Neuronal stem cell (in vitro differentiated cells): ENCODE data around the gene VIPR1.

Source experiments
- DNase-seq: peaks from one replicate; pipeline ENCODE4 v3.0.0-alpha.2; 2013; ENCODE audit warnings: low spot score
- H2AFZ ChIP-seq: one replicate; pipeline ENCODE4 v1.6.1; 2013; ENCODE audit warnings: mild to moderate bottlenecking, low read length, inconsistent platforms
- H2AK5ac ChIP-seq: 2 replicates; pipeline ENCODE4 v1.6.1; 2013; ENCODE audit warnings: low read depth, mild to moderate bottlenecking, inconsistent platforms, low read length, moderate library complexity, mixed read lengths
- H2BK120ac ChIP-seq: 2 replicates; pipeline ENCODE4 v1.6.1; 2013; ENCODE audit warnings: low read depth, mild to moderate bottlenecking, inconsistent platforms, low read length, moderate library complexity, mixed read lengths
- H2BK12ac ChIP-seq: one replicate; pipeline ENCODE4 v1.6.1; 2013; ENCODE audit warnings: low read length, inconsistent platforms
- H2BK15ac ChIP-seq: 2 replicates; pipeline ENCODE4 v1.6.1; 2013; ENCODE audit warnings: mild to moderate bottlenecking, low read length, inconsistent platforms, mixed read lengths
- H2BK5ac ChIP-seq: one replicate; pipeline ENCODE4 v1.6.1; 2013; ENCODE audit warnings: inconsistent platforms, mild to moderate bottlenecking, low read length, moderate library complexity
- H3K14ac ChIP-seq: one replicate; pipeline ENCODE4 v1.6.1; 2013; ENCODE audit warnings: low read length, inconsistent platforms
- H3K18ac ChIP-seq: 2 replicates; pipeline ENCODE4 v1.6.1; 2013; ENCODE audit warnings: low read length, inconsistent platforms
- H3K23ac ChIP-seq: 2 replicates; pipeline ENCODE4 v1.6.1; 2013; ENCODE audit warnings: low read depth, mild to moderate bottlenecking, mixed read lengths, low read length, inconsistent platforms; ENCODE audit not compliant: poor library complexity
- H3K27ac ChIP-seq: replicated peaks from 3 replicates; pipeline ENCODE4 v1.5.1; 2013; ENCODE audit warnings: low read length, inconsistent platforms
- H3K27me3 ChIP-seq, 3 experiments: 2 replicates each; pipeline ENCODE4 v1.6.1; 2013; ENCODE audit warnings: low read length in 3 of 3, mild to moderate bottlenecking in 2 of 3, inconsistent platforms in 1 of 3, low read depth in 1 of 3, mixed read lengths in 1 of 3, moderate library complexity in 1 of 3; ENCODE audit not compliant: control insufficient read depth in 3 of 3, insufficient read depth in 3 of 3
- H3K36me3 ChIP-seq, 2 donors: replicated peaks in 1 of 2; 2 replicates each; pipeline ENCODE4 v1.6.1; 2013; ENCODE audit warnings: low read length in 2 of 2; ENCODE audit not compliant: control insufficient read depth in 2 of 2, insufficient read depth in 2 of 2
- H3K4ac ChIP-seq: 2 replicates; pipeline ENCODE4 v1.6.1; 2013; ENCODE audit warnings: inconsistent platforms, mild to moderate bottlenecking, low read length, moderate library complexity
- H3K4me1 ChIP-seq, 2 donors: 1 replicate in 1 of 2; 2 replicates in 1 of 2; pipeline ENCODE4 v1.6.1; 2013; ENCODE audit warnings: low read length in 2 of 2, low read depth in 1 of 2; ENCODE audit not compliant: control insufficient read depth in 2 of 2, insufficient read depth in 1 of 2
- H3K4me2 ChIP-seq: one replicate; pipeline ENCODE4 v1.6.1; 2013; ENCODE audit warnings: mild to moderate bottlenecking, low read length, inconsistent platforms; ENCODE audit not compliant: insufficient read depth, poor library complexity, severe bottlenecking
- H3K4me3 ChIP-seq, 2 donors: 2 replicates each; pipeline ENCODE4 v1.5.1; 2013; ENCODE audit warnings: low read length in 2 of 2, mild to moderate bottlenecking in 2 of 2, inconsistent platforms in 1 of 2, moderate library complexity in 1 of 2
- H3K79me1 ChIP-seq: one replicate; pipeline ENCODE4 v1.6.1; 2013; ENCODE audit warnings: low read depth, mild to moderate bottlenecking, inconsistent platforms, low read length, moderate library complexity
- H3K9ac ChIP-seq: one replicate; pipeline ENCODE4 v1.6.1; 2013; ENCODE audit warnings: mild to moderate bottlenecking, low read depth, low read length, inconsistent platforms; ENCODE audit not compliant: poor library complexity
- H3K9me3 ChIP-seq, 2 donors: replicated peaks in 1 of 2; 2 replicates each; pipeline versions ENCODE3 to v1.6.1; 2013; ENCODE audit warnings: low read length in 2 of 2, mild to moderate bottlenecking in 2 of 2, inconsistent platforms in 1 of 2, low read depth in 1 of 2, mixed read lengths in 1 of 2, moderate library complexity in 1 of 2; ENCODE audit not compliant: control insufficient read depth in 2 of 2, insufficient read depth in 1 of 2
- H4K8ac ChIP-seq: one replicate; pipeline ENCODE4 v1.6.1; 2013; ENCODE audit warnings: low read depth, mild to moderate bottlenecking, inconsistent platforms, low read length, moderate library complexity
- H4K91ac ChIP-seq: one replicate; pipeline ENCODE4 v1.6.1; 2013; ENCODE audit warnings: low read length, low read depth, mild to moderate bottlenecking, inconsistent platforms; ENCODE audit not compliant: poor library complexity
- WGBS, 2 donors: extraction: QIAGEN DNeasy Blood & Tissue Kit; methylation state at CpG; one replicate each; pipeline ENCODE4 v1.1.7; 2013; ENCODE audit warnings: missing lambda C conversion rate in 2 of 2, mixed read lengths in 1 of 2; ENCODE audit not compliant: insufficient read length in 2 of 2, insufficient replicate concordance in 1 of 2; ENCODE audit errors: extremely low coverage in 2 of 2; 5-methylcytosine and 5-hydroxymethylcytosine counted together

VIPR1 gene

DNA sequence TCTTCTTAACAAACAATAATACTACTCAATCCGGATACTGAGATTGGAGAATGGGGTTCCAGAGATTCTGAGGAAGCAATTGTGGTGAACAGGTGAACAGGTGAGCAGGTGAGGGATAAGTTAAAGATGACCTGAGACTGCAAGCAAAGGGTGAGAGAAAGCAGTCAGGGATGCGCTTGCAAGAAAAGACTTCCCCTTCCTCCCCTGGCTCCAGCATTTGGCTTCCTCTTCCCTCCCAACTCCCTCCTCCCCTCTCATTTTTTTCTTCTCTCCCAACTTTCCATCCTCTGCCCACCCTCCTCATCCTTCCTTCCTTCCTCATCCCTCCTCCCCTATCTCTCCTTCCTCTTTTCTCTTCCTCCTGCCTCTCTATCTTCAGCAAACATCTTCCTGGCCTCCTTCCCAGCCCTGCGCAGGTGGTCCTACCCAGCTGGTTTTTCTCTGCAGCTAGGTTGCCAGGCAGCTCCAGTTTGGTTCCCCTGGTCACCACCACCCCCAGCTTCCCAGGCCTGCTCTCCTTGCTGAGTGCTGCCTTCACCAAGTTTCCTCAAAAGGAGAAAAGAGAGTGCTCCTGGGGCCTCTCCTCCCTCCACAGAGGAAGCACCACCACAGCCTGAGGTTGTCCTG is 10.4 kb upstream of the VIPR1 start:
- Histone ChIP-seq H3K79me1 (no peaks in the 10 kb centered on the region), H2BK120ac (no peak overlapping the region), H3K4me3 (no peak overlapping the region), H3K27ac (no peak overlapping the region), H2AFZ (no peak overlapping the region), H2BK12ac (no peak overlapping the region), H3K14ac (no peak overlapping the region), H2AK5ac (no peak overlapping the region), H3K36me3 (no peaks in the 10 kb centered on the region), H2BK5ac (no peak overlapping the region), H3K9me3 (no peaks in the 10 kb centered on the region), H3K4me2 (no peak overlapping the region), H3K18ac (peak overlapping the region; percentile 30), H3K4ac (no peak overlapping the region), H4K8ac (no peak overlapping the region), H3K27me3 (peaks cover 0 to 17% (median 0%) of the 10 kb centered on the region in 3 experiments), H3K23ac (no peak overlapping the region), H3K4me1 (peaks cover 1 to 3% of the 10 kb centered on the region in 2 donors), H4K91ac (no peak overlapping the region), H2BK15ac (no peak overlapping the region), H3K9ac (no peak overlapping the region)
- DNase-seq, result no peak
- no CpG with 5 or more reads among the region's 3 CpGs for WGBS, 2 donors

DNA sequence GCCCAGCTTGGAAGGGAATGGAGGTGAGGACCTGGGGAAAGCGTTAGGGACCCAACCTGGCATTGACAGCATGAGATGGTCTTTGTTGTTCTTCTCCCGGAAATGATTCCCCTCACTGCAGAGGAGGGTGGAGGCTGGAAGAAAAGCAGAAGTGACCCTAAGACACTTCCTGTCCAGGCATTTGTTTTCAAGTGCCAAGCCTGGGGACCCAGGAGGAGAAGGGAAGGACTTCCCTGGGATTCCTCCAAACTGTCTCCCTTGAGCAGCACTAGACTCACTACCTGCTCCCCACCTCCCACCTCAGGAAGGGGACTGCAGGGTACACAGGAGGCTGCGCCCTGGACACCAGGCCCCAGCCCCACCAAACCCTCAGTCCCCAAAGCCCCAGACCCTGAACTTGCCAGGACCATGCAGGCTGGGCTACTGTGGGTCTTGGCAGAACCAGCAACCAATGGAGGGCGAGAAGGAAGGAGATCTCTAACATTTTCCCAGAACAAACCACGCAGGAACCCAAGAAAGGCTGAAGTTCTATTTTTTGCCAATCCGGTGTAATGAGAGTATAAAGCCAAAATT is 9.8 kb upstream of the VIPR1 start:
- Histone ChIP-seq H3K79me1 (no peaks in the 10 kb centered on the region), H4K8ac (no peak overlapping the region), H2BK12ac (no peak overlapping the region), H3K4me2 (no peak overlapping the region), H3K4ac (no peak overlapping the region), H3K4me3 (no peak overlapping the region), H2AFZ (no peak overlapping the region), H3K9me3 (no peaks in the 10 kb centered on the region), H2AK5ac (no peak overlapping the region), H3K27me3 (peaks cover 0 to 22% (median 0%) of the 10 kb centered on the region in 3 experiments), H3K27ac (no peak overlapping the region), H2BK120ac (no peak overlapping the region), H3K14ac (no peak overlapping the region), H3K23ac (no peak overlapping the region), H3K36me3 (no peaks in the 10 kb centered on the region), H3K18ac (peak overlapping the region; percentile 30), H3K4me1 (peaks cover 5 to 6% of the 10 kb centered on the region in 2 donors), H2BK5ac (peak overlapping the region; percentile 43), H4K91ac (no peak overlapping the region), H3K9ac (no peak overlapping the region), H2BK15ac (no peak overlapping the region)
- no CpG with 5 or more reads among the region's 6 CpGs for WGBS, 2 donors
- DNase-seq, result no peak

DNA sequence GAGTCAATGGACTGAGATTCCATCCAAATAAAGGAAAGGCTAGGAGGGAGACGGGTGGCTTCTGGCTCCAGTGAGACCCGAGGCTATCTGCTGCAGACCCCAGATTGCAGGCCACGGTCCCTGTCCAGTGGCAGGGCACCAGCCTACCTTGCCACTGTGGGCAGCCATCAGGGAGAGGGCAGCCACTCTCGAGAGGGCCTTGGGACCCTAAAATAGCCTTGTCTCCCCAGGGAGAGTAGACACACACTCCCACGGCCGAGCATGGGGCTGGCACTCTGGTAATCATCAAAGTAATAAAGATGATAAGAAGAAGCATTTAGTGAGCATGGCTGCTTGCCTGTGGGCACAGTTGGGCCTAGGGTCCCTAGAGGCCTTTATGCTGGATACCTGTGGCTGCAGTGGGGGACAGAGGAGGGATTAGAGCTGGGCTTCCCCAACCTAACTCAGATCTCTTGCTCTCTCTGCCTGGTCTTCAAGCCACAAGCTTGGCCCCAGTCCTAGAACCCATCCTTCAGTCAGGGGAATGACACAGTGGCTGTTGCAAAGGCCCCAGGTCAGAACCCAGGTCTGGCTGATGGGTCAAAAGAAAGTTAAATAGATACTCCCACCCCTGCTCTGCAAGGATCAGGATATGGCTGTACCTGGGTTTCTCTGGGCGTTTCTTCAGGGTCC is 9.2 kb upstream of the VIPR1 start:
- no peak for DNase-seq
- H3K9me3 ChIP-seq, result no peaks in the 10 kb centered on the region

DNA sequence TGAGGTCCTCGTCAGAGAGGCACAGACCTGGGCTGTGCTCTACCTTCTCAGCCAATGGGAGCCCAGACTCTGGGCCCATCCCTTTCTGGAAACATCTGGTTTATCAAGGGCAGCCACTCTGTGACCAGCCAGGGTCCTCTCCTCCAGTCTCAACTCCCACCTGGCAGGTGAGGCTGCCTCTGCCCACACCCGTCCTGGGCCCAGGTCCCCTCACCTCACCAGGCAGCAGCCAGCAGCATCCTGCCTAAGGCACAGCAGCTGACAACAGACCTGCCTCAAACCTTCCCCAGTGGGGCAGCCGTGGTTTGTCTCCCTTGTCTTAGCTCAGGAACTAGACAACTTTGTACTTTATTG is 8.7 kb upstream of the VIPR1 start:
- Histone ChIP-seq H3K4ac (no peak overlapping the region), H2BK12ac (peak overlapping the region; percentile 35), H4K8ac (no peak overlapping the region), H4K91ac (no peak overlapping the region), H3K4me3 (no peak overlapping the region), H2BK120ac (no peak overlapping the region), H3K9me3 (peaks cover 0 to 3% of the 10 kb centered on the region in 2 donors), H3K9ac (no peak overlapping the region), H3K23ac (peak overlapping the region; percentile 37), H3K27me3 (peaks cover 0 to 31% (median 3%) of the 10 kb centered on the region in 3 experiments), H3K4me2 (no peak overlapping the region), H2BK5ac (no peak overlapping the region), H2AK5ac (no peak overlapping the region), H3K27ac (no peak overlapping the region), H3K14ac (no peak overlapping the region), H3K18ac (peak overlapping the region; percentile 70), H2AFZ (no peak overlapping the region), H3K4me1 (peaks cover 6 to 7% of the 10 kb centered on the region in 2 donors), H3K36me3 (no peaks in the 10 kb centered on the region), H3K79me1 (no peaks in the 10 kb centered on the region), H2BK15ac (no peak overlapping the region)
- WGBS, 2 donors, result no CpG with 5 or more reads among the region's 3 CpGs
- no peak for DNase-seq

More for the DNA sequence above, 9.2 kb upstream of the VIPR1 start:
- no CpG with 5 or more reads among the region's 7 CpGs for WGBS, 2 donors
- no peak overlapping the region for H2AK5ac ChIP-seq
- no peak overlapping the region for H2AFZ ChIP-seq
- H3K27me3 ChIP-seq, result peaks cover 0 to 26% (median 0%) of the 10 kb centered on the region in 3 experiments
- no peak overlapping the region for H2BK5ac ChIP-seq
- no peak overlapping the region for H4K8ac ChIP-seq
- H3K4me2 ChIP-seq, result no peak overlapping the region
- H3K14ac ChIP-seq, result no peak overlapping the region
- H3K27ac ChIP-seq, result no peak overlapping the region
- H3K36me3 ChIP-seq, result no peaks in the 10 kb centered on the region
- peaks cover 6 to 7% of the 10 kb centered on the region in 2 donors for H3K4me1 ChIP-seq
- H2BK12ac ChIP-seq, result no peak overlapping the region
- no peak overlapping the region for H4K91ac ChIP-seq
- no peak overlapping the region for H3K9ac ChIP-seq
- H3K18ac ChIP-seq, result peak overlapping the region; percentile 17
- no peaks in the 10 kb centered on the region for H3K79me1 ChIP-seq
- peak overlapping the region; percentile 61 for H2BK15ac ChIP-seq
- H3K4me3 ChIP-seq, result no peak overlapping the region
- no peak overlapping the region for H2BK120ac ChIP-seq
- H3K23ac ChIP-seq, result peak overlapping the region; percentile 37
- H3K4ac ChIP-seq, result no peak overlapping the region
